Omental fat pad (tissue), 4 donors: ENCODE measurements around the gene METTL22. TPM values are rescaled to one million over a fixed set of nuclear protein-coding genes. Genes with fewer than 3 reads are reported as not detected.

Source experiments
- ATAC-seq: fragments of 150-250 bp; one replicate; pipeline ENCODE4 v1.9.1; 2016; ENCODE audit warnings: mild to moderate bottlenecking, moderate library complexity; ENCODE audit not compliant: low FRiP score
- DNase-seq: peaks from one replicate; pipeline ENCODE4 v3.0.0-alpha.2; 2019; ENCODE audit warnings: low spot score
- total RNA-seq, 4 donors: library from RNA; depleted of rRNA; stranded (reverse); fragments of >200 nt; gene quantifications; one replicate each; pipeline ENCODE4 v1.1.0, GENCODE V29; 2016
- TF ChIP-seq, protein P1 (sequence below), 3 donors: fragments of 450-650 bp; IDR thresholded peaks; one replicate each; pipeline ENCODE4 v1.5.1; 2016 to 2017; ENCODE audit warnings: antibody characterized with exemption in 3 of 3, mild to moderate bottlenecking in 3 of 3, moderate library complexity in 2 of 3

The METTL22 gene
- total RNA-seq, 4 donors from 2014 or later, result 16.7 to 40.0 (median 24.5) TPM

DNA sequence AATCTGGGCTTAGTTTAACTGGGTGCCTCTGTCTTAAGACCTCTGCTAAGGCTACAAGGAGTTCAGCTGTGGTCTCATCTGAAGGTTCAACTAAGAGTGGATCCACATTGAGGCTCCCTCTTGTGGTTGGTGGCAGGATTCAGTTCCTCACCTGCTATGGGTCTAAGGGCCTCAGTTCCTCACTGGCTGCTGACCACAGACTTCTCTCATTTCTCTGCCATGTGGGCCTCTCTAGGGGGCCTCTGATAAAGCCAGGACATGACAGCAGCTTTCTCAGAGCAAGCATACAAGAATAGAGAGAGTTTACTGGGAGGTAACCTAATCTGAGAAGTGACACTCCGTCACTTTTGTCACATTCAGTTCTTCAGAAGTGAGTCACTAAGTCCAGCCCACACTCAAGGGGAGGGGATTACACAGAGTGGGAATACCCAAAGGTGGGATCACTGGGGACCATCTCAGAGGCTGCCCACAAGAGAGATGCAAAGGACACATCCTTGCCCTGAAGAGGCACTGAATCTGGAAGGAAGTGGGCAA is 33.8 kb downstream of the METTL22 start:
- TF ChIP-seq, protein P1, sequence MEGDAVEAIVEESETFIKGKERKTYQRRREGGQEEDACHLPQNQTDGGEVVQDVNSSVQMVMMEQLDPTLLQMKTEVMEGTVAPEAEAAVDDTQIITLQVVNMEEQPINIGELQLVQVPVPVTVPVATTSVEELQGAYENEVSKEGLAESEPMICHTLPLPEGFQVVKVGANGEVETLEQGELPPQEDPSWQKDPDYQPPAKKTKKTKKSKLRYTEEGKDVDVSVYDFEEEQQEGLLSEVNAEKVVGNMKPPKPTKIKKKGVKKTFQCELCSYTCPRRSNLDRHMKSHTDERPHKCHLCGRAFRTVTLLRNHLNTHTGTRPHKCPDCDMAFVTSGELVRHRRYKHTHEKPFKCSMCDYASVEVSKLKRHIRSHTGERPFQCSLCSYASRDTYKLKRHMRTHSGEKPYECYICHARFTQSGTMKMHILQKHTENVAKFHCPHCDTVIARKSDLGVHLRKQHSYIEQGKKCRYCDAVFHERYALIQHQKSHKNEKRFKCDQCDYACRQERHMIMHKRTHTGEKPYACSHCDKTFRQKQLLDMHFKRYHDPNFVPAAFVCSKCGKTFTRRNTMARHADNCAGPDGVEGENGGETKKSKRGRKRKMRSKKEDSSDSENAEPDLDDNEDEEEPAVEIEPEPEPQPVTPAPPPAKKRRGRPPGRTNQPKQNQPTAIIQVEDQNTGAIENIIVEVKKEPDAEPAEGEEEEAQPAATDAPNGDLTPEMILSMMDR (IDR thresholded peaks at IDR 0.05), result no peak
- ATAC-seq, result no peak

GRCh38 chr16:8656376-8656775 is 34.9 kb downstream of the METTL22 start:
- TF ChIP-seq, protein P1 (IDR thresholded peaks at IDR 0.05), result no peak
- no peak for ATAC-seq

More for the DNA sequence above, 33.8 kb downstream of the METTL22 start:
- DNase-seq, result no peak

DNA sequence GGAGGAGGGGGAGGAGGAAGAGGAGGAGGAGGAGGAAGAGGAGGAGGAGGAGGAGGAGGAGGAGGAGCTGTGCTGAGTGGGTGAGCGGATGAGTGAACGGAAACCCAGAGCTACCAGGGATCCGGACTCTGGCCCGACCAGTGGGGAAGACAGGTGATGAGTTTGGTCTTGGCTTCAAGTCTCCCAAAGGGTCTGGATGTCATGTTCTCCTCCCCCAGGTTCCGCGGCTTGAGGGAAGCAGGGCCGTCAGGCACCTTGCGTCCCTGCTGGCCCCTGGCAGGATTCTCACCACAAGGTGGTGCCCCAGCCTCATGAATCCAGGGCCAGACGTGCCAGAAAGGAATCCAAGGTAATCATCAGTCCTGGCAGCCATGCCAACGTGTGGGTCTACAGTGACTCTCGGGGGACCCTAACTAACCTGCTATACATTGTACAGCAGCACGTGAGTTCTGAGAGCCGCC is 39.4 kb downstream of the METTL22 start:
- ATAC-seq (peak; percentile 75), DNase-seq (no peak)
- TF ChIP-seq, protein P1 (IDR thresholded peaks at IDR 0.05), result peak in 1 of 3 donors; percentile 55

More at GRCh38 chr16:8656376-8656775, 34.9 kb downstream of the METTL22 start:
- no peak for DNase-seq

GRCh38 chr16:8661703-8662102 is 40.2 kb downstream of the METTL22 start:
- DNase-seq (no peak), ATAC-seq (no peak)
- TF ChIP-seq, protein P1 (IDR thresholded peaks at IDR 0.05), result no peak

- TF ChIP-seq, protein P1 (IDR thresholded peaks at IDR 0.05), result no peak
These were observed 41.9 kb downstream of the METTL22 start for GRCh38 chr16:8663192-8664089.

DNA sequence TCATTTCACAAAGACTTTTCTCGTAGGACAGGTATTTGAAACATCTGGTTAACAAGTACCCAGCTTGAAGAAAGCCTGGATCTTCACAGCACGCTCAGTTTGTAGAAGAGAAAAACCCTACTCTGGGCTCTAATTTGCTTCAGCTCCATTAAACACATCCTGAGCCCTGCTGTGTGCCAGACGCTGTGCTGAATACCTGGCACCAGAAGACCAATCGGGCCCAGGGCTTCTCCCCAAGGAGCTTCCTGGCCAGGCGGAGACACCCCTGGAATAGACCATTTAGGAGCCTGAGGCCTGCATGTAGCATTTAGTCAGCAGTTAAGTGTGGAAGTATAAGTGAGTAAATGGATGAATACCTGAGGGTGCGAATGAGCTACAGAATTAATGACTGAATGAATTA is 44.0 kb downstream of the METTL22 start:
- ATAC-seq, result no peak
- TF ChIP-seq, protein P1 (IDR thresholded peaks at IDR 0.05), result no peak
- DNase-seq, result no peak

More at GRCh38 chr16:8663192-8664089, 41.9 kb downstream of the METTL22 start:
- DNase-seq (no peak), ATAC-seq (no peak)
